HepG2 (cell line): ENCODE measurements around the gene SCRT2. TPM values are rescaled to one million over a fixed set of nuclear protein-coding genes. Genes with fewer than 3 reads are reported as not detected.

Source experiments
- ATAC-seq: fragments of 200-7000 bp; cut with Tn5 transposase; 3 replicates; pipeline ENCODE4 v1.9.1; 2020; ENCODE audit warnings: mild to moderate bottlenecking, moderate library complexity
- BruUV-seq: library from RNA; stranded (reverse); fragments of 400-500 nt; replicated peaks from 2 replicates; lab custom pipeline; 2021; lab: Mats Ljungman, UMichigan
- CTCF ChIA-PET: fragments of 300-600 bp; formaldehyde crosslinking; extraction: SDS; loops from one replicate; lab custom pipeline; 2021; ENCODE audit warnings: low total read pairs, inconsistent platforms, low intra/inter-chr PET ratio; lab: Yijun Ruan, JAX
- POLR2A ChIA-PET: fragments of 350-600 bp; sonication (Branson Sonifier 250); formaldehyde crosslinking; loops from one replicate; lab custom pipeline; 2020; ENCODE audit warnings: antibody characterized with exemption, inconsistent platforms; lab: Yijun Ruan, JAX
- DNase-seq: peaks from one replicate; pipeline ENCODE4 v3.0.0-alpha.2; 2015; ENCODE audit warnings: low spot score
- FAIRE-seq: peaks from 3 replicates; lab custom pipeline; 2011; peaks lifted over from hg19 to GRCh38; lab: Jason Lieb, UNC
- H2AFZ ChIP-seq: one replicate; pipeline ENCODE4 v1.6.1; 2011; ENCODE audit warnings: low read length, inconsistent platforms
- H3K27ac ChIP-seq: fragments of 300-600 bp; 3 replicates; pipeline ENCODE4 v1.8.0; 2011; ENCODE audit warnings: mixed run types, mild to moderate bottlenecking, mixed read lengths, low read length, inconsistent platforms; ENCODE audit not compliant: insufficient read depth; ENCODE audit errors: extremely low read length
- H3K27me3 ChIP-seq, 2 experiments: fragments of 200-600 bp in 1 of 2; 2 replicates in 1 of 2; 3 replicates in 1 of 2; pipeline versions ENCODE4 v1.6.0 to v1.8.0; 2011; ENCODE audit warnings: low read length in 2 of 2, mild to moderate bottlenecking in 2 of 2, moderate library complexity in 2 of 2, inconsistent platforms in 1 of 2; ENCODE audit not compliant: insufficient read depth in 2 of 2, control insufficient read depth in 1 of 2
- H3K36me3 ChIP-seq, 2 experiments: fragments of 200-600 bp in 1 of 2; replicated peaks in 1 of 2; 2 replicates in 1 of 2; 3 replicates in 1 of 2; pipeline versions ENCODE4 v1.5.1 to v1.8.0; 2011; ENCODE audit warnings: low read length in 2 of 2, inconsistent platforms in 1 of 2; ENCODE audit not compliant: insufficient read depth in 2 of 2, control insufficient read depth in 1 of 2
- H3K4me1 ChIP-seq: 2 replicates; pipeline ENCODE4 v1.5.1; 2012; ENCODE audit warnings: low read length, inconsistent platforms; ENCODE audit not compliant: insufficient read depth
- H3K4me2 ChIP-seq: 2 replicates; pipeline ENCODE4 v1.6.0; 2011; ENCODE audit warnings: low read depth, low read length, inconsistent platforms
- H3K4me3 ChIP-seq, 3 experiments: fragments of 200-600 bp in 1 of 3; sonication (generic), shearing (Covaris generic) in 1 of 3; replicated peaks in 1 of 3; 2 replicates each; pipeline ENCODE4 v1.5.1; 2011 to 2016; ENCODE audit warnings: low read length in 3 of 3, inconsistent platforms in 2 of 3, low read depth in 2 of 3, mild to moderate bottlenecking in 2 of 3, control low read depth in 1 of 3, mixed read lengths in 1 of 3; ENCODE audit not compliant: insufficient read depth in 1 of 3
- H3K79me2 ChIP-seq: one replicate; pipeline ENCODE4 v1.6.1; 2011; ENCODE audit warnings: low read length, inconsistent platforms; ENCODE audit not compliant: insufficient read depth
- H3K9ac ChIP-seq: 2 replicates; pipeline ENCODE4 v1.6.0; 2011; ENCODE audit warnings: mild to moderate bottlenecking, low read depth, low read length, inconsistent platforms; ENCODE audit not compliant: insufficient read depth
- H3K9me3 ChIP-seq: 2 replicates; pipeline ENCODE4 v1.5.1; 2012; ENCODE audit warnings: mild to moderate bottlenecking, low read length
- H4K20me1 ChIP-seq: 2 replicates; pipeline ENCODE4 v1.6.0; 2011; ENCODE audit warnings: inconsistent platforms, mild to moderate bottlenecking, low read length, moderate library complexity; ENCODE audit not compliant: insufficient read depth
- DNMT1 ChIP-seq: sonication (generic); formaldehyde crosslinking; IDR thresholded peaks from 2 replicates; pipeline ENCODE4 v1.5.1; 2020; ENCODE audit warnings: mild to moderate bottlenecking, missing genetic modification reagents
- MEIS2 ChIP-seq: sonication (generic); formaldehyde crosslinking; IDR thresholded peaks from 2 replicates; pipeline ENCODE4 v1.9.0; 2021; ENCODE audit warnings: mild to moderate bottlenecking, missing genetic modification reagents
- MTF2 ChIP-seq: sonication (generic); formaldehyde crosslinking; IDR thresholded peaks from 2 replicates; pipeline ENCODE4 v1.5.0; 2020; ENCODE audit warnings: missing genetic modification reagents, borderline replicate concordance
- PCBP2 ChIP-seq: fragments of 200-400 bp; formaldehyde crosslinking; optimal IDR thresholded peaks from 2 replicates; pipeline ENCODE3; 2018; ENCODE audit warnings: low read length, low read depth; ENCODE audit not compliant: poor library complexity, severe bottlenecking
- PHF20 ChIP-seq: sonication (generic); formaldehyde crosslinking; IDR thresholded peaks from 2 replicates; pipeline ENCODE4 v1.5.0; 2020; ENCODE audit warnings: mild to moderate bottlenecking, missing genetic modification reagents
- SETDB1 ChIP-seq: sonication (generic); formaldehyde crosslinking; IDR thresholded peaks from 2 replicates; pipeline ENCODE4 v1.5.1; 2020; ENCODE audit warnings: missing genetic modification reagents, mild to moderate bottlenecking, borderline replicate concordance
- SIX1 ChIP-seq: sonication (generic); formaldehyde crosslinking; IDR thresholded peaks from 2 replicates; pipeline ENCODE4 v1.4.0; 2020; ENCODE audit warnings: missing genetic modification reagents, borderline replicate concordance
- TFAP4 ChIP-seq: sonication (generic); IDR thresholded peaks from 2 replicates; pipeline ENCODE4 v1.6.1; 2016; ENCODE audit warnings: low read depth, borderline replicate concordance
- YEATS4 ChIP-seq: sonication (generic); formaldehyde crosslinking; IDR thresholded peaks from 2 replicates; pipeline ENCODE4 v1.4.0; 2020; ENCODE audit warnings: missing genetic modification reagents, borderline replicate concordance
- ZBTB20 ChIP-seq: sonication (generic); formaldehyde crosslinking; IDR thresholded peaks from 2 replicates; pipeline ENCODE4 v1.8.1; 2023; ENCODE audit warnings: missing genetic modification reagents, low read depth, mild to moderate bottlenecking, borderline replicate concordance
- ZNF414 ChIP-seq: sonication (generic); formaldehyde crosslinking; IDR thresholded peaks from 2 replicates; pipeline ENCODE4 v1.5.0; 2020; ENCODE audit warnings: missing genetic modification reagents
- ZNF790 ChIP-seq: sonication (generic); formaldehyde crosslinking; IDR thresholded peaks from 2 replicates; pipeline ENCODE4 v1.8.0; 2022; ENCODE audit warnings: missing genetic modification reagents, mild to moderate bottlenecking, borderline replicate concordance
- WGBS: methylation state at CpG from one replicate; pipeline ENCODE4 v1.1.6; 2017; ENCODE audit warnings: low lambda C conversion rate; 5-methylcytosine and 5-hydroxymethylcytosine counted together
- in situ Hi-C: cut with HindIII; loops from 2 replicates; pipeline ENCODE4 v1.10.0; 2017; ENCODE audit warnings: low pct_unique_long_range_greater_than_20kb; ENCODE audit not compliant: extremely low pct_ligation_motif_present
- intact Hi-C: fragments of 100-400 bp; cut with micrococcal nuclease; formaldehyde crosslinking; loops from one replicate; pipeline ENCODE4 v1.10.0; 2022; ENCODE audit not compliant: unreplicated experiment
- polyA plus RNA-seq, 8 experiments: library from polyadenylated mRNA; depleted of rRNA in 3 of 8; stranded (reverse) in 7 of 8; unstranded in 1 of 8; fragments of >200 nt; fragmentation: Illumina TruSeq in 4 of 8; extraction: Trizol in 4 of 8; gene quantifications; 2 replicates each; pipeline versions ENCODE4 v1.2.1 to v1.2.3, GENCODE V29; 2011 to 2016; ENCODE audit warnings: low read depth in 4 of 8, missing spikeins in 1 of 8, mixed read lengths in 1 of 8; ENCODE audit not compliant: insufficient read depth in 1 of 8
- total RNA-seq, 5 experiments: library from RNA; depleted of rRNA; stranded (reverse); fragments of >200 nt; fragmentation: Illumina TruSeq; extraction: Trizol; gene quantifications; 2 replicates each; pipeline ENCODE4 v1.2.3, GENCODE V29; 2016; ENCODE audit warnings: low read depth in 1 of 5
- TF ChIP-seq, protein P1 (sequence below): IDR thresholded peaks from 2 replicates; pipeline ENCODE4 v1.6.1; 2016
- TF ChIP-seq, protein P2 (sequence below): sonication (generic); formaldehyde crosslinking; IDR thresholded peaks from 2 replicates; pipeline ENCODE4 v1.5.0; 2020; ENCODE audit warnings: missing genetic modification reagents, mild to moderate bottlenecking, borderline replicate concordance

Gene SCRT2
- total and polyA plus RNA-seq, 2 of the 13 experiments (the other 11 are each of a cell fraction or from before 2014, with no cell fraction given) = not detected

DNA sequence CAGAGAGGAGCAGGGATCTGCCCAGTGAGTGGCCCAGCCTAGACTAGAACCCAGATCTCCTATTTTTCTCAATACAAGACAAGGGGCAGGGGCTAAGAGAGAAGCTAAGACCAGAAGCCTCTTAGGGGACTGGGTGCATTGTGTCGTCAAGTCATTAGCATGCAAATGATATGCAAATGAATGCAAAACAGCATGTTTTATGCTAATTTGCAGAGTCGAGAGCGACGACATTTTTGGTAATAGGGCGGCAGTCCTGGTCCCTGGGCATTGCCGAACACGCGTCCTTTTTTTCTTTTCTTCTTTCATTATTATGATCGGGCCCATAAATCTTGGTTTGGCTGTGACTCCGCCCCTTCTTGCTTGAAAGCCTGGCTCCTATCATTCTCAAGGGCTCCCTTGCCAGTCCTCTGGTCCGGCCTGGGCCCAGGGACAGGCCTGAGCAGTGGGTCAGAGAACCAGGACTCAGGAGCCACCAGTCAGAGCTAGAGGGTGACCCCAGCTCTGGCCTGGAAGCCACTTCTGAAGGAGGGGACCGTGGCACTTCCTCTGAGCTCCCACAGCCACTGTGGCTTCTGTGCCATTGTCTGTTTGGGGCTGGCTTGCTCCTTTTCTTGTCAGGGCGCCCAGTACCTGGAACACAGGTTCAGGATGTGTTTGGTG is 32.0 kb upstream of the SCRT2 start:
- Histone ChIP-seq H4K20me1 (no peaks in the 10 kb centered on the region), H3K4me3 (no peak overlapping the region), H3K4me1 (no peaks in the 10 kb centered on the region), H3K4me2 (no peak overlapping the region)
- no TSS peak for BruUV-seq
- 47% methylated on average over 13 of the region's 13 CpGs for WGBS
- intact Hi-C loops = no loop called here
- no peak for TF ChIP-seq MEIS2
- no peak for TF ChIP-seq YEATS4 (CRISPR knock-in tag)
- TF ChIP-seq ZBTB20 (CRISPR knock-in tag) = no peak
- TF ChIP-seq PCBP2 = no peak
- TF ChIP-seq MTF2 (CRISPR knock-in tag) = no peak
- no peak for TF ChIP-seq SIX1 (CRISPR knock-in tag)
- no peak for TF ChIP-seq DNMT1
- TF ChIP-seq ZNF414 (CRISPR knock-in tag) = no peak
- TF ChIP-seq ZNF790 (CRISPR knock-in tag) = no peak
- TF ChIP-seq, protein P1, sequence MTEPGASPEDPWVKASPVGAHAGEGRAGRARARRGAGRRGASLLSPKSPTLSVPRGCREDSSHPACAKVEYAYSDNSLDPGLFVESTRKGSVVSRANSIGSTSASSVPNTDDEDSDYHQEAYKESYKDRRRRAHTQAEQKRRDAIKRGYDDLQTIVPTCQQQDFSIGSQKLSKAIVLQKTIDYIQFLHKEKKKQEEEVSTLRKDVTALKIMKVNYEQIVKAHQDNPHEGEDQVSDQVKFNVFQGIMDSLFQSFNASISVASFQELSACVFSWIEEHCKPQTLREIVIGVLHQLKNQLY = no peak
- no peak for TF ChIP-seq PHF20 (CRISPR knock-in tag)
- TF ChIP-seq SETDB1 (CRISPR knock-in tag) = no peak
- TF ChIP-seq, protein P2, sequence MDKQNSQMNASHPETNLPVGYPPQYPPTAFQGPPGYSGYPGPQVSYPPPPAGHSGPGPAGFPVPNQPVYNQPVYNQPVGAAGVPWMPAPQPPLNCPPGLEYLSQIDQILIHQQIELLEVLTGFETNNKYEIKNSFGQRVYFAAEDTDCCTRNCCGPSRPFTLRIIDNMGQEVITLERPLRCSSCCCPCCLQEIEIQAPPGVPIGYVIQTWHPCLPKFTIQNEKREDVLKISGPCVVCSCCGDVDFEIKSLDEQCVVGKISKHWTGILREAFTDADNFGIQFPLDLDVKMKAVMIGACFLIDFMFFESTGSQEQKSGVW (CRISPR knock-in tag) = no peak
- TF ChIP-seq TFAP4 = no peak
- TF ChIP-seq, all 625 proteins: peak for 0
- CTCF ChIA-PET = no interaction called here
- Histone ChIP-seq H2AFZ (no peak overlapping the region), H3K9me3 (peaks cover 8% of the 10 kb centered on the region), H3K36me3 (no peaks in the 10 kb centered on the region), H3K79me2 (no peaks in the 10 kb centered on the region), H3K9ac (no peak overlapping the region), H3K27me3 (peaks cover 3 to 28% of the 10 kb centered on the region in 2 experiments; a peak in 2 of 5 replicates), H3K27ac (no peak overlapping the region)
- DNase-seq (no peak), ATAC-seq (no peak), FAIRE-seq (no peak)
- in situ Hi-C loops = no loop called here
- POLR2A ChIA-PET = no interaction called here
